Ascending aorta (tissue), 2 donors: Measurements from ENCODE around the gene IMMP2L. TPM values are rescaled to one million over a fixed set of nuclear protein-coding genes. Genes with fewer than 3 reads are reported as not detected.

Experiments used
- DNase-seq, 2 donors: peaks; one replicate each; pipeline ENCODE4 v3.0.0-alpha.2; 2019; ENCODE audit warnings: low spot score in 2 of 2
- H3K27ac ChIP-seq, 2 donors: fragments of 200-600 bp; sonication (generic); one replicate each; pipeline ENCODE4 v1.5.1; 2016 to 2017; ENCODE audit warnings: mild to moderate bottlenecking in 1 of 2
- H3K27me3 ChIP-seq: fragments of 200-600 bp; sonication (generic); one replicate; pipeline ENCODE4 v1.5.1; 2017
- H3K36me3 ChIP-seq, 2 donors: fragments of 200-600 bp; sonication (generic); one replicate each; pipeline ENCODE4 v1.5.1; 2016
- H3K4me1 ChIP-seq, 2 donors: fragments of 200-600 bp; sonication (generic); one replicate each; pipeline ENCODE4 v1.5.1; 2016 to 2017; ENCODE audit warnings: mild to moderate bottlenecking in 1 of 2
- H3K4me3 ChIP-seq, 2 donors: fragments of 200-600 bp; sonication (generic); one replicate each; pipeline ENCODE4 v1.5.1; 2016 to 2017; ENCODE audit warnings: mild to moderate bottlenecking in 1 of 2
- H3K9me3 ChIP-seq, 2 donors: fragments of 200-600 bp; sonication (generic); one replicate each; pipeline ENCODE4 v1.5.1; 2016
- intact Hi-C: fragments of 100-400 bp; cut with DNase I; formaldehyde crosslinking; loops from one replicate; pipeline ENCODE4 v1.15.1; 2023
- total RNA-seq: library from RNA; depleted of rRNA; stranded (reverse); fragments of >200 nt; gene quantifications from one replicate; pipeline ENCODE4 v1.1.0, GENCODE V29; 2016
- TF ChIP-seq, protein P1 (sequence below), 3 experiments: fragments of 200-600 bp in 2 of 3; fragments of 450-650 bp in 1 of 3; sonication (generic) in 2 of 3; IDR thresholded peaks; one replicate each; pipeline ENCODE4 v1.5.1; 2016 to 2019; ENCODE audit warnings: antibody characterized with exemption in 3 of 3, mild to moderate bottlenecking in 1 of 3, moderate library complexity in 1 of 3

IMMP2L gene
- total RNA-seq, 1 donor from 2014 or later = 143 TPM

- no peak for DNase-seq
Observed at GRCh38 chr7:110854166-110854565, 708.1 kb downstream of the IMMP2L start.

DNA sequence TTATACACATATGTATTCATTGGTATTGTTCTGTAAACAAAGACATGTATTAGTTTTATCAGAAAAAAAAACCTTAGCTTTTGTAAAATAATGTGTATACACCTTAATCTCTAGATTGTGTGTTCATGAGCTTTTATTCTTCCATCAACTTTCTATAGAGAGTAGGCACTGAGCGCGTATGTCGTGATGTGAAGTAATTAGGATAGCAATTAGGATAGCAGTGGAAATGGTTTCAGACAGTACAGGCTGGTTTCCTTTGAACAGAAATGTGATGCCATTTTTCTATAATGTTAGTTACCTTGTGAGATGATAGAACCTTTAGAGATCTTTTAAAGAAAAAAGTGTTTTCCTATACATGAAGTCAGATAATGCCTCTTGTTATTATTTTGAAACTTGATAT, 709.0 kb downstream of the IMMP2L start:
- intact Hi-C loops = no loop called here
- Histone ChIP-seq H3K27ac (no peak overlapping the region), H3K36me3 (no peaks in the 10 kb centered on the region), H3K27me3 (no peaks in the 10 kb centered on the region), H3K4me3 (no peak overlapping the region), H3K9me3 (peaks cover 0 to 5% of the 10 kb centered on the region in 2 donors), H3K4me1 (no peaks in the 10 kb centered on the region)
- TF ChIP-seq, protein P1, sequence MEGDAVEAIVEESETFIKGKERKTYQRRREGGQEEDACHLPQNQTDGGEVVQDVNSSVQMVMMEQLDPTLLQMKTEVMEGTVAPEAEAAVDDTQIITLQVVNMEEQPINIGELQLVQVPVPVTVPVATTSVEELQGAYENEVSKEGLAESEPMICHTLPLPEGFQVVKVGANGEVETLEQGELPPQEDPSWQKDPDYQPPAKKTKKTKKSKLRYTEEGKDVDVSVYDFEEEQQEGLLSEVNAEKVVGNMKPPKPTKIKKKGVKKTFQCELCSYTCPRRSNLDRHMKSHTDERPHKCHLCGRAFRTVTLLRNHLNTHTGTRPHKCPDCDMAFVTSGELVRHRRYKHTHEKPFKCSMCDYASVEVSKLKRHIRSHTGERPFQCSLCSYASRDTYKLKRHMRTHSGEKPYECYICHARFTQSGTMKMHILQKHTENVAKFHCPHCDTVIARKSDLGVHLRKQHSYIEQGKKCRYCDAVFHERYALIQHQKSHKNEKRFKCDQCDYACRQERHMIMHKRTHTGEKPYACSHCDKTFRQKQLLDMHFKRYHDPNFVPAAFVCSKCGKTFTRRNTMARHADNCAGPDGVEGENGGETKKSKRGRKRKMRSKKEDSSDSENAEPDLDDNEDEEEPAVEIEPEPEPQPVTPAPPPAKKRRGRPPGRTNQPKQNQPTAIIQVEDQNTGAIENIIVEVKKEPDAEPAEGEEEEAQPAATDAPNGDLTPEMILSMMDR (IDR thresholded peaks at IDR 0.05) = no peak
- no peak for DNase-seq

More at GRCh38 chr7:110854166-110854565, 708.1 kb downstream of the IMMP2L start:
- Histone ChIP-seq H3K27ac (no peak overlapping the region), H3K27me3 (no peaks in the 10 kb centered on the region), H3K4me1 (no peaks in the 10 kb centered on the region), H3K4me3 (no peak overlapping the region), H3K36me3 (no peaks in the 10 kb centered on the region), H3K9me3 (no peaks in the 10 kb centered on the region)
- TF ChIP-seq, protein P1 (IDR thresholded peaks at IDR 0.05) = no peak
- intact Hi-C loops = no loop called here

DNA sequence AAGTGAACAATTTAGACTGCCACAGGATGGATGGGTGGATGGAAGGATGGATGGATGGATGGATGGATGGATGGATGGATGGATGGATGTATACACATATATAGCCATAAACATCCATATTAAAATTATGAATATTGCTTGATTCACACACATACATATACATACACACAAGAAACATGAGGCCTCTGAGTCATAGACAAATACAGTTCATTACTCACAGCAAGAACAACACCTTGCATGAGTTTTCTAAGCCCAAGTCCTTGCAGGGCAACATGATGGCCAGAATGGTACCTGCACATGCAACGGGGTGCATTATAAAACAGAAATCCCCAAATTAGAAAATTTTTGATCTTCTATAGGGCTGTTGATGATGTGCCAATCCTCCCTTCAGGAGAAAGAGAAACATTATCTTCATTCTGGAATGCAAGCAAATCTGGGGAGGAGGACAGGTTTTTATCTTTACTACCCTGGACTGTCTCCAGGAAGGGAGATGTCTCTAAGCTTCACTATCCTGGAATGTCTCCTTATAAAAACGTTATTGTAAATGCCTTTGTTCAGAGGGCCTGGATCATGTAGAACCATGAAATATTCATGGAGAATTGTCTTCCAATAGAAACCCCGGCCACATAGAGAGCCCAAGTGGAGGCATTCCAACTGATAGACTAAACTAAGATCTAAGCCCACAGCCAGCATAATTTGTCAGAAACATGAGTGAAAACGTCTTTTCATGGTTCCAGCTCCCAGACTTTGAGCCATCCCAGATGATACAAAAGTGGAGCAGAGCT, 709.9 kb downstream of the IMMP2L start:
- no peaks in the 10 kb centered on the region for H3K36me3 ChIP-seq
- no peaks in the 10 kb centered on the region for H3K27me3 ChIP-seq
- no peak overlapping the region for H3K27ac ChIP-seq
- H3K4me3 ChIP-seq = no peak overlapping the region
- TF ChIP-seq, protein P1 (IDR thresholded peaks at IDR 0.05) = no peak
- intact Hi-C loops = no loop called here
- no peaks in the 10 kb centered on the region for H3K4me1 ChIP-seq
- H3K9me3 ChIP-seq = peaks cover 0 to 5% of the 10 kb centered on the region in 2 donors
- DNase-seq = no peak

GRCh38 chr7:110850224-110850623, 712.1 kb downstream of the IMMP2L start:
- no peak overlapping the region for H3K4me3 ChIP-seq
- no peaks in the 10 kb centered on the region for H3K27me3 ChIP-seq
- intact Hi-C loops = no loop called here
- H3K27ac ChIP-seq = no peak overlapping the region
- H3K9me3 ChIP-seq = peaks cover 0 to 5% of the 10 kb centered on the region in 2 donors
- H3K36me3 ChIP-seq = no peaks in the 10 kb centered on the region
- TF ChIP-seq, protein P1 (IDR thresholded peaks at IDR 0.05) = no peak
- no peaks in the 10 kb centered on the region for H3K4me1 ChIP-seq
- no peak for DNase-seq

GRCh38 chr7:110842796-110843195, 719.5 kb downstream of the IMMP2L start:
- H3K4me1 ChIP-seq = no peaks in the 10 kb centered on the region
- no peaks in the 10 kb centered on the region for H3K9me3 ChIP-seq
- TF ChIP-seq, protein P1 (IDR thresholded peaks at IDR 0.05) = no peak
- intact Hi-C loops = no loop called here
- no peaks in the 10 kb centered on the region for H3K36me3 ChIP-seq
- no peak overlapping the region for H3K27ac ChIP-seq
- DNase-seq = no peak
- no peak overlapping the region for H3K4me3 ChIP-seq
- H3K27me3 ChIP-seq = no peaks in the 10 kb centered on the region
